Naive thymus-derived CD4-positive, alpha-beta T cell (primary cell): ENCODE results near the gene CRACR2B. TPM values are rescaled to one million over a fixed set of nuclear protein-coding genes. Genes with fewer than 3 reads are reported as not detected.
A peak's percentile ranks its signal among the peaks of the same experiment; 100 is the strongest.

Source experiments
- ATAC-seq: fragments of 150-1000 bp; cut with Tn5 transposase; 2 replicates; pipeline ENCODE4 v1.10.0; 2021; ENCODE audit warnings: mild to moderate bottlenecking, moderate library complexity
- CTCF ChIA-PET: fragments of 350-600 bp; sonication (Branson Sonifier 250); formaldehyde crosslinking; loops from one replicate; lab custom pipeline; 2021; ENCODE audit warnings: antibody characterized with exemption; lab: Charles Lee
- POLR2A ChIA-PET: fragments of 350-600 bp; sonication (Branson Sonifier 250); formaldehyde crosslinking; loops from one replicate; lab custom pipeline; 2021; ENCODE audit warnings: antibody characterized with exemption, inconsistent platforms; lab: Charles Lee
- DNase-seq, 9 donors: peaks; one replicate each; pipeline versions ENCODE4 v3.0.0 to v3.0.0-alpha.2; 2020 to 2022; ENCODE audit warnings: mixed read lengths in 1 of 9
- H3K27ac ChIP-seq: one replicate; pipeline ENCODE4 v1.7.0; 2013; ENCODE audit warnings: mild to moderate bottlenecking, low read depth, low read length, moderate library complexity
- H3K27me3 ChIP-seq, 2 donors: one replicate each; pipeline ENCODE4 v1.7.0; 2013; ENCODE audit warnings: low read length in 2 of 2, mild to moderate bottlenecking in 2 of 2, moderate library complexity in 2 of 2; ENCODE audit not compliant: control insufficient read depth in 2 of 2, insufficient read depth in 2 of 2
- H3K36me3 ChIP-seq, 3 experiments: 1 replicate in 2 of 3; 2 replicates in 1 of 3; pipeline ENCODE4 v1.7.0; 2013; ENCODE audit warnings: low read length in 3 of 3, mild to moderate bottlenecking in 3 of 3, moderate library complexity in 1 of 3; ENCODE audit not compliant: insufficient read depth in 3 of 3, control insufficient read depth in 2 of 3
- H3K4me1 ChIP-seq, 2 donors: one replicate each; pipeline ENCODE4 v1.7.0; 2013; ENCODE audit warnings: low read length in 2 of 2, mild to moderate bottlenecking in 2 of 2, moderate library complexity in 1 of 2; ENCODE audit not compliant: control insufficient read depth in 2 of 2, insufficient read depth in 2 of 2
- H3K4me3 ChIP-seq: 2 replicates; pipeline ENCODE4 v1.7.0; 2013; ENCODE audit warnings: mild to moderate bottlenecking, low read length
- H3K9me3 ChIP-seq, 3 experiments: 1 replicate in 2 of 3; 2 replicates in 1 of 3; pipeline ENCODE4 v1.7.0; 2013; ENCODE audit warnings: low read length in 3 of 3; ENCODE audit not compliant: control insufficient read depth in 2 of 3
- H3K27ac Mint-ChIP-seq, 9 donors: one replicate each; pipeline ENCODE4 v1.8.0; 2020 to 2022; ENCODE audit warnings: mixed read lengths in 9 of 9, mild to moderate bottlenecking in 8 of 9, moderate library complexity in 5 of 9, inconsistent platforms in 2 of 9
- H3K27me3 Mint-ChIP-seq, 5 donors: one replicate each; pipeline ENCODE4 v1.8.0; 2021 to 2022; ENCODE audit warnings: mixed read lengths in 5 of 5, mild to moderate bottlenecking in 1 of 5
- H3K36me3 Mint-ChIP-seq, 5 donors: one replicate each; pipeline ENCODE4 v1.8.0; 2020 to 2022; ENCODE audit warnings: mixed read lengths in 5 of 5, mild to moderate bottlenecking in 3 of 5, inconsistent platforms in 1 of 5
- H3K4me1 Mint-ChIP-seq, 7 donors: one replicate each; pipeline ENCODE4 v1.8.0; 2020 to 2022; ENCODE audit warnings: mixed read lengths in 7 of 7, mild to moderate bottlenecking in 3 of 7, inconsistent platforms in 1 of 7
- H3K4me3 Mint-ChIP-seq, 10 donors: one replicate each; pipeline ENCODE4 v1.8.0; 2020 to 2022; ENCODE audit warnings: mild to moderate bottlenecking in 10 of 10, mixed read lengths in 10 of 10, moderate library complexity in 6 of 10, inconsistent platforms in 2 of 10
- H3K9me3 Mint-ChIP-seq, 11 donors: one replicate each; pipeline ENCODE4 v1.8.0; 2020 to 2022; ENCODE audit warnings: mixed read lengths in 11 of 11, mild to moderate bottlenecking in 4 of 11, inconsistent platforms in 1 of 11, moderate library complexity in 1 of 11
- intact Hi-C, 2 donors: fragments of 100-400 bp; cut with micrococcal nuclease; formaldehyde crosslinking; loops; one replicate each; pipeline ENCODE4 v1.15.1; 2023
- polyA plus RNA-seq, 2 donors: library from polyadenylated mRNA; unstranded; fragments of 300-500 nt; fragmentation: Illumina TruSeq; gene quantifications; one replicate each; pipeline ENCODE4 v1.2.3, GENCODE V29; 2021
- total RNA-seq, 6 experiments: library from RNA in 5 of 6; stranded (reverse) in 5 of 6; gene quantifications; 1 replicate in 5 of 6; 2 replicates in 1 of 6; pipeline ENCODE4 v1.2.3 and lab custom pipeline; 2021 to 2026

Gene CRACR2B
- total and polyA plus RNA-seq, 7 experiments from 2014 or later: 0.62 to 3.9 (median 2.0) TPM; not detected in 3

- Mint-ChIP-seq H3K4me1 (peaks cover 0 to 9% (median 3%) of the 10 kb centered on the region in 7 donors), H3K36me3 (no peaks in the 10 kb centered on the region), H3K27me3 (peaks cover 0 to 10% (median 0%) of the 10 kb centered on the region in 5 donors), H3K4me3 (peak overlapping the region in 9 of 10 donors; percentile 27 to 81 (median 62)), H3K9me3 (no peaks in the 10 kb centered on the region), H3K27ac (no peak overlapping the region)
- POLR2A ChIA-PET: no interaction called here
- Histone ChIP-seq H3K36me3 (no peaks in the 10 kb centered on the region), H3K4me3 (no peak overlapping the region), H3K4me1 (peaks cover 5 to 7% of the 10 kb centered on the region in 2 donors), H3K27ac (no peak overlapping the region), H3K27me3 (peaks cover 0 to 6% of the 10 kb centered on the region in 2 donors), H3K9me3 (no peaks in the 10 kb centered on the region)
- no peak for ATAC-seq
- CTCF ChIA-PET: interaction anchor here (2.9 kb wide), 1 partner anchor 200 kb away, joined by 19 read pairs; no protein-coding TSS in a partner anchor
- no peak for DNase-seq
- intact Hi-C loops: loop anchor here (2.0 to 10.0 kb wide), 4 partner anchors 61 to 535 kb away; partner anchors contain the start of genes CHID1 (in 2 of the 2) and BRSK2 (in 1 of the 2)
Observed at GRCh38 chr11:849951-850774, 22.4 kb downstream of the CRACR2B start.

- ChIA-PET POLR2A (no interaction called here), CTCF (no interaction called here)
- no peak overlapping the region for H3K27ac Mint-ChIP-seq
- Histone ChIP-seq H3K4me3 (no peak overlapping the region), H3K9me3 (no peaks in the 10 kb centered on the region), H3K27ac (no peak overlapping the region), H3K4me1 (peaks cover 5 to 7% of the 10 kb centered on the region in 2 donors), H3K36me3 (no peaks in the 10 kb centered on the region), H3K27me3 (peaks cover 0 to 6% of the 10 kb centered on the region in 2 donors)
- DNase-seq (no peak), ATAC-seq (no peak)
- no peaks in the 10 kb centered on the region for H3K9me3 Mint-ChIP-seq
- H3K36me3 Mint-ChIP-seq: no peaks in the 10 kb centered on the region
- peaks cover 0 to 10% (median 0%) of the 10 kb centered on the region in 5 donors for H3K27me3 Mint-ChIP-seq
- intact Hi-C loops: no loop called here
- H3K4me1 Mint-ChIP-seq: peaks cover 0 to 9% (median 3%) of the 10 kb centered on the region in 7 donors
- H3K4me3 Mint-ChIP-seq: peak overlapping the region in 5 of 10 donors; percentile 12 to 75 (median 50)
Observed at GRCh38 chr11:850775-851763, 23.4 kb downstream of the CRACR2B start.

GRCh38 chr11:852762-853161 lies 25.0 kb downstream of the CRACR2B start:
- Mint-ChIP-seq H3K4me3 (peak overlapping the region in 2 of 10 donors; percentile 29 to 31), H3K27ac (no peak overlapping the region), H3K27me3 (peaks cover 0 to 10% (median 0%) of the 10 kb centered on the region in 5 donors), H3K9me3 (no peaks in the 10 kb centered on the region), H3K4me1 (peaks cover 0 to 13% (median 3%) of the 10 kb centered on the region in 7 donors), H3K36me3 (no peaks in the 10 kb centered on the region)
- Histone ChIP-seq H3K27me3 (peaks cover 0 to 6% of the 10 kb centered on the region in 2 donors), H3K9me3 (no peaks in the 10 kb centered on the region), H3K4me3 (no peak overlapping the region), H3K4me1 (peaks cover 5 to 7% of the 10 kb centered on the region in 2 donors), H3K27ac (no peak overlapping the region), H3K36me3 (no peaks in the 10 kb centered on the region)
- ChIA-PET POLR2A (no interaction called here), CTCF (no interaction called here)
- intact Hi-C loops: no loop called here
- no peak for ATAC-seq
- no peak for DNase-seq

- Mint-ChIP-seq H3K27ac (no peak overlapping the region), H3K27me3 (peaks cover 0 to 4% (median 0%) of the 10 kb centered on the region in 5 donors), H3K4me3 (no peak overlapping the region), H3K4me1 (peaks cover 0 to 9% (median 0%) of the 10 kb centered on the region in 7 donors), H3K36me3 (no peaks in the 10 kb centered on the region), H3K9me3 (no peaks in the 10 kb centered on the region)
- no peaks in the 10 kb centered on the region for H3K36me3 ChIP-seq
- intact Hi-C loops: no loop called here
- H3K27ac ChIP-seq: no peak overlapping the region
- H3K27me3 ChIP-seq: peaks cover 0 to 1% of the 10 kb centered on the region in 2 donors
- ATAC-seq (no peak), DNase-seq (no peak)
- peaks cover 0 to 1% of the 10 kb centered on the region in 2 donors for H3K4me1 ChIP-seq
- POLR2A ChIA-PET: no interaction called here
- H3K9me3 ChIP-seq: no peaks in the 10 kb centered on the region
- H3K4me3 ChIP-seq: no peak overlapping the region
- CTCF ChIA-PET: interaction anchor here (0.5 kb wide), 1 partner anchor 1227 kb away, joined by 3 read pairs; no protein-coding TSS in a partner anchor
Observed at GRCh38 chr11:853682-854448, 26.1 kb downstream of the CRACR2B start.

- intact Hi-C loops: no loop called here
- ATAC-seq (no peak), DNase-seq (no peak)
- peaks cover 0 to 2% (median 0%) of the 10 kb centered on the region in 5 donors for H3K27me3 Mint-ChIP-seq
- no peaks in the 10 kb centered on the region for H3K36me3 ChIP-seq
- H3K36me3 Mint-ChIP-seq: no peaks in the 10 kb centered on the region
- no peaks in the 10 kb centered on the region for H3K4me1 ChIP-seq
- no peaks in the 10 kb centered on the region for H3K27me3 ChIP-seq
- CTCF ChIA-PET: interaction anchor here (0.5 kb wide), 1 partner anchor 1226 kb away, joined by 3 read pairs; no protein-coding TSS in a partner anchor
- no peak overlapping the region for H3K4me3 ChIP-seq
- no peak overlapping the region for H3K4me3 Mint-ChIP-seq
- no peaks in the 10 kb centered on the region for H3K9me3 ChIP-seq
- H3K27ac ChIP-seq: no peak overlapping the region
- H3K27ac Mint-ChIP-seq: no peak overlapping the region
- peaks cover 0 to 10% (median 0%) of the 10 kb centered on the region in 7 donors for H3K4me1 Mint-ChIP-seq
- POLR2A ChIA-PET: no interaction called here
- H3K9me3 Mint-ChIP-seq: no peaks in the 10 kb centered on the region
Observed at GRCh38 chr11:854601-855329, 27.0 kb downstream of the CRACR2B start.
